ENCODE measurements around the gene ADGRL3.
"Not testable (repeated sequence)": the region's sequence is repeated elsewhere in the genome, so short reads cannot be mapped to it uniquely, and the experiment has no call there.

ADGRL3 gene

GRCh38 chr4:61207156-61207555 lies 7.0 kb downstream of the ADGRL3 start:
- not testable (repeated sequence) for DNase-seq

DNA sequence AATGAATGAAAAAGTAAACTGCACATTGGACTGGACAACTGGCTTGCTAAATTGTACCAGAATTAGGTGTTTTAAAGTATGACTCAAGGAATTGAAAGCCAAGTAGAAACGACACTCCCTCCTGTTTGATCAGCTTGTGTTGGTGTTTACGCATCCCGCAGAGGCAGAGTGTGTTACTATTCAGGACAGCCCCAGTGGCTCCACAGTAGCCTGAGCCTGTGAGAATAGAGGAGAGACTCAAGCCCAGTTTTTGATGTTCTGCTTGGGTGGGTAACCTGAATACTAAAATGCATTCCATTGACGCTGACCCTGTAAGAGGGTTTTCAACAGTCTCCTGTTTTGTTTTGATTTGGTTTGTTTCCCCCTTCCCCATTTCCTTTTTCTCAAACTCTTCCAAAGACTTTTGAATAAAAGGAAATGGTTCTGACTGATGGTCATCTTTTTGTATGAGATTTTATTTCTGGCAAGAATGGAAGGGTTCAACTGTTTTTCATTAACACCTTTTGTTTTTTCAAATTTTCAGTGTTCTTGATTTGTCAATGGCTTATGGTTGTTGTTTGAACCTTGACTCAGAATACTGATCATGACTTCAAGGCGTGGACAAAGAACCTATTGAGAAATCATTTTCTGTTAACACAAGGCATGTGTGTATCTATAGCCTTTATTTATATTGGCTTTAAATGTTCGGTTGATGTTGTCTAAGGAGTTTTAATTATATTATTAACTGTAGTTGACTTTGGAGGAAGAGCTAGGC lies 10.2 kb downstream of the ADGRL3 start:
- peak; percentile 86 for DNase-seq

DNA sequence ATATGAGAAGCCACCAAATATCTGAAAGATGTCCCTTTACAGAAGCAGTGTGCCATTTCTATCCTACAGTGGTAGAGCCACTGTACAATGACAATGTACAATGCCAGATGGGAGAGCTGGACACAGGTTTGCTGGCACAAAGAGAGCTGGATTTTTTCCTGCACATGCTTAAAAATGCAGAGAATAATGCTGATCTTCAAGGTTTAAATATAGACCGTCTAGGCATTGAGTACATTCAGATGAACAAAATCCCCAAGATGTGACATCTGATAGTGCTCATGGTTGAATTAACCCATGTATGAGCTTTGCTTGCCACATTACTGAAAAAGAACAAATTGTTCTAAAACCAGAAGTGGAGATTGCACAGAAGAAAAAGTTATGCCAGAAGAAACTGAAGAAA lies 11.7 kb downstream of the ADGRL3 start:
- no peak for DNase-seq

- no peak for DNase-seq
Observed at GRCh38 chr4:61212788-61213187, 12.7 kb downstream of the ADGRL3 start.

GRCh38 chr4:61214680-61215079 lies 14.6 kb downstream of the ADGRL3 start:
- no peak for DNase-seq

GRCh38 chr4:61217222-61217621 lies 17.1 kb downstream of the ADGRL3 start:
- no peak for DNase-seq

GRCh38 chr4:61220556-61220955 lies 20.4 kb downstream of the ADGRL3 start:
- DNase-seq = no peak

- DNase-seq = no peak
Observed at GRCh38 chr4:61223385-61223784, 23.3 kb downstream of the ADGRL3 start.

DNA sequence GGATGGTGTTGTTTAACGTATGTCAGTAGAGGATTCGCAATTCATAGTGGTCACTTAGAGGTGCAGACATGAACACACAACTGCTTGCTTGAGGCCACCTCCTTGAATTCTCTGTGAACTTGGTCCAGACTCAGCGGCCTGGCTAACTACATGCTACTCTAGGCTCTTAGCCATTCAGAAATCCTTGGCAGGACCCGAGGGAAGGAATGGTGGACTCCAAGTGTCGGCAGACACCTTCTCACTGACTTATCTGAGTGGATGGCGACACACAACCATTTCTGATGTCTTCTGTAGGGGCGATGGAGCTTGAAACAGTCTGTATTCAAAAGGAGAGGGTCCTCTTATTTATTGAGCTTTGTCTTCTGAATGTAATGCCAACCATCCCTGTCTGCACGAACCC lies 24.4 kb downstream of the ADGRL3 start:
- no peak for DNase-seq

DNA sequence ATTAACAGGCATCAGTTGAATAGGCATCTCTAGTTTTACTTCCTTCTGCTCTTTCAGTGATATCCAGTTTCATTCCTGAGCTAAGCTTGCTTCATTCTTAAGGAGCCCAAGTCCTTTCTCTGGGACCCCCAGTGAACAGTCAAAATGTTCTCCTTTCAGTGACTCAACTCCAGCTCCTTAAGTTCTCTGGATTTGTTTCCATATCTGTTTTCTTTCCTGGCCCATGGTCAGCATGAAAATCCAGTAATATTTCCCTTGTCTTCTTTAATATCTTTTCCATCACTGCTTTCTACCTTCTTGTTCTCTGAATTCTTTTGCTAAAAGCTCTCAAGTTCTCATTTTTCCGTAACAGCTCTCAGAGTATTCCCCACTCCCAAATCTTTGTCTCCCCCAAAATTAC lies 25.5 kb downstream of the ADGRL3 start:
- no peak for DNase-seq

DNA sequence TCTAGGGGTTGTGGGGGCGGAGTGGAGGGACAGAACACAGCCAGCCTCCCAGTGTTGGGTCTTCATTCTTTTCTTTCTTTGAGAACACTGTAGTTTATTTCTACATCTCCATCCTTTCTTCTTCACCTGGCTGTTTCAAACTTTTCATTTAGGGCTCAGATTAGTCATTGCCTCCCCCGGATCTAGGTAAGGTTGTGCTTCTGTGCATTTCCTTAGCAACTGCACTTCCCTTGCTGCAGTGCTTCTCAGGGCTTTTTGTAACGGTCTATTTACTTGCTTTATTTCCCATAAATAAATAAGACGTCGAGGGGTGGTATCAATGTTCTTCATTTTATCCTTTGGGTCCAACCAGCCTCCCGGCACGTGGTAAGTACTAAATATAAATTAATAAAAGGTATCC lies 31.3 kb downstream of the ADGRL3 start:
- DNase-seq = no peak

DNA sequence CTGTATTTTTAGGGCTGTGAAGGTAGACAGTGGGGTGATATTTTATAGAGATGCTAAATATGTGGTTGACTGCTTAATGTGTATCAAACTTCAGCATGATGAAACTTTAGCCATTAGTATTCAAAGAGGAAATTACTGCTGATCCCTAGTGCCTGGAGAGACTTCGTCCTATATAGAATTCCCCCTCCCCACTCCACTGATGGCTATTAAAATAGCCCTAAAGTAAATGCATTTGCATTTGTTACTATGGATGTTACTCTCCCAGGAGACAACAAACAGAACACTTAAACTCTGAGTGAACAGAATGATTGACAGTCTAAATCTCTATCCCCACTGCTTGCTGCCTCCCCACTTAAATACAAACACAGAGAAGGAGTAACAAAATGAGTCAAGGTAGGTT lies 39.1 kb downstream of the ADGRL3 start:
- DNase-seq = peak; percentile 23

DNA sequence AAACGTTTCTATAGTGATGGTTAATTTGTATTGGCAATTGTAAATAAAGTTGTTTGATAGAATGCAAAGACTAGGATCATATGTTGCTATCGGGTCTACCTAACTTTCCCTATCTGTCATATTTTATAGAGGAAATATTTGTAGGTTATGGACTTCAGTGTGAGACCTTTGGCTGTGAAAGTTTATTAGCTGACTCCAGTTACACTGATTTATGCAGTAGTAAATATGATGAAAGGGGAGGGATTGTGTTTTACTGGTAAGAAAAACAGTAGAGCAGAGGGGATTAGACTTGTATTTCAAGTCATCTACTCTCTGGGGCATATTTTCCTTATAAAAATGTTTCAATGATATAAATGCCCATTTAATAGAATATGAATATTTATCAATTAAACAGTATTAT lies 43.8 kb downstream of the ADGRL3 start:
- no peak for DNase-seq

DNA sequence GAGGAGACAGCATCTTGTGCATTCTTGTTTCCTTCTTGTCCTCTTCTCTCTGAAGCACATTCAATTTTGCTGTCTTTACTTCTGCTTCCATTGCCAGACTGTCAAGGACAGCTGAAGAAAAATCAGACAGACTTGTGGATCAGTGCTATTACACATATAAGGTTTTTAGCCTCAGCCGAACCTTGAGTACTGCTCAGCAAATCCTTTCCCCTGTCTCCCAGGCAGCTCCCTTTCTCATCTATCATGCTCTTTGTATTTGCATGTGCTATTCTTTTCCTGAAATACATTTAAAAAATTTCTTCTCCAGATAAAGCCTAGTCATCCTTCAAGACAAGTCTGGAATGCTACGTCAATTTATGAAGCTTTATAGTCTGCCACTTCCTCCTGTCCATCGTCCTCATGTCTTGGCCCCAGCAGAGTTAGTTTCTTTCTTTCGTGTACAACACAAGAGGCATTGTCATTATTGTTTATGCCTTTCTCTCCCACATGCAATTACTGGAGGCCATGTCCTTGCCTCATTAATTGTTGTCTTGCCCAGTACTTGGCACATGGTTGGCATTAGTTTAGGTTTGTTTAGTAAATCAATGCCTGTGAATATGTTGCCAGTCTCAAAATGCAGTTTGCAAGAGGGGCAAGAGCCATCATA lies 45.1 kb downstream of the ADGRL3 start:
- no peak for DNase-seq

- no peak for DNase-seq
Observed at GRCh38 chr4:61246034-61246433, 45.9 kb downstream of the ADGRL3 start.

DNA sequence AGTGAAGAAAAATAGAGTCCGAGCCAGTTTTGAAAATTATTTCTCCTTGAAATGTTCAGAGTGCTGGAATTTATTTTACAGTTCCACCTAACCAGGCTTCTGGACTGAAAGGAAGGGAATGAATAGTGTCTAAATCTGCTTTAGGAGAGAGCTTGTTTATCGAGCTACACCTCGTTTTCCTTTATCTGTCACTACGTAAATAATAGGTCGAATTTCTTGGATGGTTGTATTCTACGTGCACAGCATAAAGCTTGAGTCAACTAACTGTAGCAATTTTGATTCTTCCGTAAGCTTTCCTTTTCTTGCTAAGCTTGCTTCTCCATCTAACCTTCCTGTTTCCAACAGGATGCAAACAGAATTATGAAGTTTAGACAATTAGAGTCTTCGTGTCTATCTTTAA lies 48.6 kb downstream of the ADGRL3 start:
- no peak for DNase-seq

- DNase-seq = no peak
Observed at GRCh38 chr4:61251129-61251528, 51.0 kb downstream of the ADGRL3 start.

DNA sequence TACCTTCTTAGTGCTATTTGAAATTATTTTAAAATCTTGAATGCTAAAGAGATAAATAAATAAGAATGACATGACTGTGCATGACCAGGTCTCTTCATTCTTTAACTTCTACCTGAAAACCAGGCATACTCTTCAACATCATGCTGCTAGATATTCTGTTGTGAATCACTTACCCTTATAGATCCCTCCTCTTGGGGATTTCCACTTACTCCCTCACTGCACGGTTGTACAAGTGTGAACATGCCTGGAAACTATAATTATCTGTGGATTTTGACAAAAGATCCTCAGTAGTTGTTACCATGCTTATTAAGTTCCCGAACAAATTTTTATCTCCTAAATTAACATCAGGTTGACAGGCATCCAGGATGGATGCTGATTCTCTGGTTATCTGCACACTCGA lies 54.3 kb downstream of the ADGRL3 start:
- DNase-seq = no peak

GRCh38 chr4:61273233-61273632 lies 73.1 kb downstream of the ADGRL3 start:
- DNase-seq = no peak

DNA sequence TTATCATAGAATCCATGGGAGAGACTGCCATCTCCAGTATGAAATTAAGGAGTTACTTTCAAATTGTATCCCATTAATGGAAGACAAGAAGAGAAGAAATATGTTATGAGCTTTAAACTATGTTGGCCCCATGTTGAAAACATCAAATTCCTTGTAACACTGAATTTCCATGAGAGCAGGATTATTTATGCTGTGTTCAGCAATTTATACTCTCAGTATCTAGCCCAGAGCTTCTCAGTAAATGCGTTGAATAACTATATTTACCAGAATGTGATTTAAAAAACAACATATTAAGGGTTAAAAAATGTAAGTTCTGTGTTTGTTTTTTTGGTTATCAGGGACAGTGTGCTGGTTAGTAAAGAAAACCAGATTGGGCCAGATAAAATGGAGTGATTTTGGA lies 74.2 kb downstream of the ADGRL3 start:
- DNase-seq = no peak

- no peak for DNase-seq
Observed at GRCh38 chr4:61275241-61275640, 75.1 kb downstream of the ADGRL3 start.

- no peak for DNase-seq
Observed at GRCh38 chr4:61276029-61276428, 75.9 kb downstream of the ADGRL3 start.

DNA sequence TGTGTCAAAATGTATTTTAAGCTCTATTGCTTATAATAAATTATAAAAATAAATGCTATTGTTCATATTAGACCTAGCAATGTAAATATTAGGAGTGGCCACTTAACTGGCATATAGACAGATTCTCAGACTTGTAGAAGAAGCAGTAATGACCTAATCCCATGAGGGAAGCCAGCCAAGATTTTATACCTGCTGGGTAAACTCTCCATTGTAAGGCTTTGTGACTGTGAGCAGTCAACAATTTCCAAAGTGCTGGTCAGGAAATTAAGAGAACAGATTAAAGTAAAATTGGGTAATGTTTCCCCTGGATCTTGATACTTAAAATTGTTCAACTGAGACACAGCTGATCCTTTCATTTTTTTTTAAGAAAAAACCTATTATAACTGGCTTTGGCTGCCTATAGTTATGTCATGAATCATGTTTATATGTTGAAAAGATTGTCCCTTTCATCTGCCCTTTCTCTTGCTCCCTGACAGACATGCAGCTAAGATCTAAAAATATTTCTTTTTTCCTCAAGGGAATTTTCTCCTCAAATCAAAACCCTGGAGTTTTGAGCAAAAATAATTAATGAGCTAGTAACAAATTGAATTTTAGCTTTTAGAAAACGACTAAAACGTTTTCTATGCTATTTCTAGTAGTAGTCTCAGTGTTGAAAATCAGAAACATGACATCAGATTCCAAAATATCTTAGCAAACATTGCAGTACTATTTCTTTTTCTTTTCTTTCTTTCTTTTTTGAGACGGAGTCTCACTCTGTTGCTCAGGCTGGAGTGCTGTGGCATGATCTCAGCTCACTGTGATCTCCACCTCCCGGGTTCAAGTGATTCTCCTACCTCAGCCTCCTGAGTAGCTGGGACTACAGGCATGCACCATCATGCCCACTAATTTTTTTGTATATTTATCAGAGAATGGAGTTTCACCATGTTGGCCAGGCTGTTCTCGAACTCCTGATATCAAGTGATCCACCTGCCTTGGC lies 77.9 kb downstream of the ADGRL3 start:
- peak; percentile 51 for DNase-seq

- DNase-seq = no peak
Observed at GRCh38 chr4:61292322-61292721, 92.2 kb downstream of the ADGRL3 start.
